ENCODE measurements around the gene FOXP1. TPM values are rescaled to one million over a fixed set of nuclear protein-coding genes. Genes with fewer than 3 reads are reported as not detected.

The FOXP1 gene
- total and polyA plus RNA-seq, 3 donors from 2014 or later, result 37.8 to 105 (median 75.9) TPM

GRCh38 chr3:71176366-71176765 lies 407.2 kb downstream of the FOXP1 start:
- H3K27me3 ChIP-seq, result no peaks in the 10 kb centered on the region
- no peak overlapping the region for H3K27ac ChIP-seq
- H3K4me1 ChIP-seq, result no peaks in the 10 kb centered on the region
- no peaks in the 10 kb centered on the region for H3K36me3 ChIP-seq (ENCODE audit: low read depth, missing control alignments)
- no peaks in the 10 kb centered on the region for H3K9me3 ChIP-seq
- intact Hi-C loops (cut with DNase I; ENCODE audit: low total_unique reads), result no loop called here
- WGBS, 2 donors, result 86 to 92% methylated on average over 5 of the region's 5 CpGs
- no peak for DNase-seq
- no peak for TF ChIP-seq CTCF (IDR thresholded peaks at IDR 0.05)
- TF ChIP-seq POLR2A (IDR thresholded peaks at IDR 0.05), result no peak
- no peak overlapping the region for H3K4me3 ChIP-seq

- intact Hi-C loops (cut with DNase I; ENCODE audit: low total_unique reads), result no loop called here
- 87 to 95% methylated on average over 5 of the region's 5 CpGs for WGBS, 2 donors
- H3K27ac ChIP-seq, result no peak overlapping the region
- H3K36me3 ChIP-seq (ENCODE audit: low read depth, missing control alignments), result no peaks in the 10 kb centered on the region
- H3K9me3 ChIP-seq, result no peaks in the 10 kb centered on the region
- H3K4me3 ChIP-seq, result no peak overlapping the region
- no peaks in the 10 kb centered on the region for H3K4me1 ChIP-seq
- H3K27me3 ChIP-seq, result no peaks in the 10 kb centered on the region
- no peak for TF ChIP-seq POLR2A (IDR thresholded peaks at IDR 0.05)
- no peak for TF ChIP-seq CTCF (IDR thresholded peaks at IDR 0.05)
- DNase-seq, result no peak
Observed at GRCh38 chr3:71175691-71176365, 407.7 kb downstream of the FOXP1 start.

GRCh38 chr3:71172951-71173350 lies 410.6 kb downstream of the FOXP1 start:
- 91% methylated on average over 2 of the region's 2 CpGs for WGBS, 2 donors
- H3K27ac ChIP-seq, result no peak overlapping the region

GRCh38 chr3:71172189-71172588 lies 411.3 kb downstream of the FOXP1 start:
- no peaks in the 10 kb centered on the region for H3K4me1 ChIP-seq

More at GRCh38 chr3:71172951-71173350, 410.6 kb downstream of the FOXP1 start:
- no peaks in the 10 kb centered on the region for H3K36me3 ChIP-seq (ENCODE audit: low read depth, missing control alignments)
- no peak for DNase-seq
- H3K9me3 ChIP-seq, result no peaks in the 10 kb centered on the region
- no peaks in the 10 kb centered on the region for H3K27me3 ChIP-seq
- no peak overlapping the region for H3K4me3 ChIP-seq
- H3K4me1 ChIP-seq, result no peaks in the 10 kb centered on the region
- TF ChIP-seq POLR2A (IDR thresholded peaks at IDR 0.05) (no peak), CTCF (IDR thresholded peaks at IDR 0.05) (no peak)
- intact Hi-C loops (cut with DNase I; ENCODE audit: low total_unique reads), result no loop called here

More at GRCh38 chr3:71172189-71172588, 411.3 kb downstream of the FOXP1 start:
- Histone ChIP-seq H3K4me3 (no peak overlapping the region), H3K27ac (no peak overlapping the region), H3K27me3 (no peaks in the 10 kb centered on the region), H3K36me3 (ENCODE audit: low read depth, missing control alignments) (no peaks in the 10 kb centered on the region), H3K9me3 (no peaks in the 10 kb centered on the region)
- WGBS, 2 donors, result 92 to 93% methylated on average over 3 of the region's 3 CpGs
- no peak for TF ChIP-seq CTCF (IDR thresholded peaks at IDR 0.05)
- no peak for TF ChIP-seq POLR2A (IDR thresholded peaks at IDR 0.05)
- no peak for DNase-seq
- intact Hi-C loops (cut with DNase I; ENCODE audit: low total_unique reads), result no loop called here
